OCI-LY7 (cell line): ENCODE measurements around the gene FAM229B.

Experiments used
- CTCF ChIP-seq: fragments of 200-600 bp; sonication (generic); conservative IDR thresholded peaks from 2 replicates; pipeline ENCODE4 v1.5.1; 2014; ENCODE audit warnings: mild to moderate bottlenecking, antibody characterized with exemption, low read length, moderate library complexity, mixed read lengths
- EZH2phosphoT487 ChIP-seq: fragments of 200-600 bp; sonication (generic); IDR thresholded peaks from 2 replicates; pipeline ENCODE4 v1.6.1; 2018; ENCODE audit warnings: low read depth, borderline replicate concordance, mild to moderate bottlenecking, mixed run types, antibody characterized with exemption, low read length, moderate library complexity, mixed read lengths

- no peak for TF ChIP-seq CTCF
- TF ChIP-seq EZH2phosphoT487, result no peak
Measured at GRCh38 chr6:112148103-112148502, 60.7 kb downstream of the FAM229B start.
